H54 (cell line): ENCODE data around the gene IL3.

Source experiments
- DNase-seq: peaks from one replicate; pipeline ENCODE4 v3.0.0; 2011; ENCODE audit warnings: low spot score, mixed read lengths; ENCODE audit not compliant: insufficient read length
- FAIRE-seq: peaks from 3 replicates; lab custom pipeline; 2011; peaks lifted over from hg19 to GRCh38; lab: Jason Lieb, UNC
- POLR2A ChIP-seq: IDR thresholded peaks from 2 replicates; pipeline ENCODE4 v1.6.1; 2011; ENCODE audit warnings: low read depth, mild to moderate bottlenecking, low read length

Gene IL3

DNA sequence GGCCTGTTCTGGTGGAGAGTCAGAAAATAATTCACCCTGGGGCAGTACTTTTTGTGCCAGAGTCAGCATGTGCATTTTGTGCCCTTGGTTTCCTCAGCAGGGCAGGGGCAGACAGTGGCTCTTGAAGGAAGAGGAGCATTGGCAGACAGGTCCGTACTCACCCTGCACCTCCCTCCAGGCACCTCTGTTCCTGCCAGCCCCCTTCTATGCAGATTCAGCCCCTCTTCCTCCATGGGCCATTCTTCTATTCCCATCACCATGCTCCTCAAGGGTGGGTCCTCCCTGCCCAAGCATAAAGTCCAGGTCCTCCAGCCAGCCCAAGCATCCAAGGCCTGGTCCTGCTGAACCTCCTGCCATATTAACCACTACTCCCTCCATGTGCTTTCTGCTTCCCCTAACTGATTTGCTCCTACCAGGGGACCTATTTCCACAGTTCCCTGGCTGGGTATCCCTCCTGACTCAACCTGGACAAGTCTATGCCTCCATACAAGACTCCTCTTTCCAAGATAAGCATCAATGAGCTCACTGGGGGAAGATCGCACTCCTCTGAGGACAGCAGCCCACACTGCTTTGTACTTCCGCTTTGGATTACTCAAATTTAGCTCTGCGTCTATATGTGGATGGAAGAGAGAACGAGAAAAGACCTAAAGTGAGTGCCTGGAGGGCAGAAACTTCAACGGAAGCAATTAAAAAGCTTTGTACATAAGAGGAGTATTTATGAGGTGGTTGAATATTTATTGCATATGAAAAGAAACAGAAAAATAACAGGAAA, 39.7 kb upstream of the IL3 start:
- no peak for TF ChIP-seq POLR2A
- DNase-seq: no peak
- no peak for FAIRE-seq

DNA sequence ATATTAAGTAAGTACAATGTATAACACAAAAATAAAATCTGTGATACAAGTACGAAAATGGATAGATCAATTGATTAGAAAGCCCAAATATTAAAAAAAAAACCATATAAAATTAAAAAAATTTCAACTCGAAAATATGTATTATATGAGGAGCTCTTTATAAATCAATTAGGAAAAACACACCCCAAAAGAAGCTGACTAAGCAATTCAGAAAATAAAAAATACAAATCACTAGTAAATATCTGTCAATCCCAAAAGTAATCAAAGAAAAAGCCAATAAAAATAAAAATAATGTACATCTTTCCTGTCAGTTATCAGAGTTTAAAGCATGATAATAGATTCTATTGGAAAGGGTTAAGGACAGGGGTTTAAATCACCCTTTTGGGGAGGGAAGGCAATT, 38.8 kb upstream of the IL3 start:
- FAIRE-seq (no peak), DNase-seq (no peak)
- TF ChIP-seq POLR2A: no peak

DNA sequence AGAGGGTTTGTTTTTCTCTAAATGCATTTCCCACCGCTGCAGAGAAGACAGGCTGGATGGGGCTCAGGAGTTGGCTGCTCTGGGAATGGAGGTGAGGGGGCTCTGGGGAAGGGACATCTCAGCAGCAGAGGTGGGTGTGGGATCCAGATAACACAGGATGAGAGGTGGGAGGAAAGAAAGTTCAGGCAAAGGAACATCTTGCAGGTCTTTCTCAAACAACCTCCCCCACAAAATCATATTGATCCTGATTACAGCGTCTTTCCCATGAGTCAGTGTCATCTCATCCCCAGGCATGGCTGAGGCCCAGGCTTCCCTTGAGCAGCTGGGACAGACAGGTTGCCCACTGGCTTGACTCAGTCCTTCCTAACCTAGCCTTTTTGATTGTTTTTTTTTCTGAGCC, 37.7 kb upstream of the IL3 start:
- no peak for FAIRE-seq
- TF ChIP-seq POLR2A: no peak
- DNase-seq: no peak

DNA sequence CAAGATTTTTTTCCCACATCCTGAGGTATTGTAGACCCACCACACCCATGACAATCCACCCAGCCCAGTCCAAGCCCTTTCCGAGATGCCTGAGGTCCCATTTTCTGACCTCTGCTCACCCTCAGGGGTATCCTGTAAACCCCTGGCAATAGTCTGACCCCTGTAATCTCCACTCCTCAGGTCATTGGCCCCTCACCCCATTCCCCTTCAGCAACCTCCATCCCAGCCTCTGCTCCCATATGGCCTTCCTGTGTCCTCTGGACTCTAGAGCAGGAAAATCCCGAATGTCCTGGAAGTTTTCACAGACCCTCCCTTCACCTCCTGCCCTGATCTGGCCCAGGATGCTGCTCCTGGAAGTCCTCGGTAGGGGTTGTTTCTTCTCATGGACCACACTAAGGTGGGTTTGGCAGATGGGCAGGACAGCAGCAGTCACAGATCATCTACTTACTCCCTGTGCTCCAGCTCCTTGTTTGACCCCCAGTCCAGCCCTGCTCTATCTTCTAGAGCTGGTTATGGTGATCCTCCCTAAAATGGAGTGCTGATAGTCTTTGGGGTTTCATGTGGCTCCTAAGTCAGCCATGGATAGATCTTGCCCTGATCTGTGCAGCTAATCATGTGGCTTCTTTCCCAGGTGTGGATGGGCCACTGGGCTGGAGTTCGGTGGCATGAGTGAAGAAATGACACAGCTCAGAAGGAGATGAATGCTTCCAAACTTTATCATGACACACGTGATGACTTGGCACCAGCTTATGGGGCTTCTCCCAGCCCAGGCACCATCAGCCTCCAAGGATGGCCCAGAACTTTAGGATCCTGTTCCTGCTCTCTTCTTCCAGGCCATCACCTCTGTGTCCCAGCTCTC, 37.0 kb upstream of the IL3 start:
- FAIRE-seq (no peak), DNase-seq (no peak)
- no peak for TF ChIP-seq POLR2A

DNA sequence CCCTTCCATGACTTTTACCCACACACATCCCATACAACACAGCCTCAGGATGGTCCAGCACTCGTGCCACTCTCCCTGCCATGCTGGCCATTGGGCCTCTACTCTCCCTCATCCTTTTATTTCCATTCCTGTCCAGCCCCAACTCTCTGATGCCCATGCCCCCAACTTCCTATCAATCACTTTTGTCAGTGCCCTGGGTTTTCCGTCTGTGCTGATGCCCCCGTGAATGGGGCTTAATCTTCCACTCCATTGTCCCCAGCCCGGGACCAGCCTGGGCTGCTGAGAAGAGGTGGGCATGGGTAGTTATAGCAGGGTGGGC, 36.4 kb upstream of the IL3 start:
- no peak for TF ChIP-seq POLR2A
- no peak for DNase-seq
- no peak for FAIRE-seq

DNA sequence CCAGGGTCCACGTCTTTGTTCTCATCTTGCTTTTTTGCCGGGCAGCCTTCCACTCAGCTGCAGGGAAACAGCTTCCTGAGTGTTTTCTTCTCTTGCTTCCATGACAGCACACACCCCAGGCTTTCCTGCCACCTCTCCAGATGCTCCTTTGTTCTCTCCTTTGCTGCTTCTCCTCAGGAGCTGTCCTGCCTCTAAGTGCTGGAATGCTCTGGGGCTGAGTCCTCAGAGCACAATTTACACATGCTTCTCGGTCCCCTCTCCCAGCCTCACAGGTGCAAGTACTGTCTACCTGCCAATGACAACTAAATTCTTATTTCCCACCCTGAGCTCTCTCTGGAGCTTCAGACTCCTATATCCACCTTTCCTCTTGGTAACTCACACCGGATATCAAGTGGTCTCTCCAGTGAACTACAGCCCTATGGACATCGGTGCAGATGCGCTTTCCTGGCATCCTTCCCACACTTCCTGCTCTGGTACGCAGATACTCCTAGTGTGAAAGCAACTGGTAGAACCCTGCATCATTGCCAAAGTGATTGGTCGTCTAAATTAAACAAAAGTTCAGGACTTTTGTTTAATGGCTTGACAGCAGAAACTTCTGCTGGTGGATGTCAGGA, 35.6 kb upstream of the IL3 start:
- TF ChIP-seq POLR2A: no peak
- FAIRE-seq (no peak), DNase-seq (no peak)

DNA sequence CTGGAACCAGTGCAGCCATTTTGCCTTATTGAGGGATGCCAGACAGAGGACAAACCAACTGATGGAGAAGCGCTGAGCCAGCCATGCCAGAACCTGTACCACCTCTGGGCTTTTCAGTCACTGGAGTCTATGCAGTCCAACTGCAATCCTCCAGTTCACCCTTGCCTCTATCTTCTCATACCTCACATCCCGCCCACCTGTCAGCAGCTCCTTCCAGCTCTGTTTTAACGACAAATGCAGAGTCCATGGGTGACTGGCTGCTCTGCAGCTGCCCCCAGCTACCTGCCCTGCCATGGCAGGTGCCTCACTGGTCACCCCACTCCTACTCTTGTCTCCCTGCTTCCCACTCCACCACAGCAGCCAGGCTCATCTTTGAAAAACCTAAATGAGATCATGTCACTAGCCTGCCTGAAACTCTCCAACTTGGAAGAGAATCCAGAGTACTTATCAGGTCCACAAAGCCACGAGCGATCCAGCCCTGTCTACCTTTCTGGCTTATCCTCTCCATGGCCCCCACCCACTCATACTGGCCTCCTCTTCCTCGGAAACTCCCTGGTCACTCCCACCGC, 35.0 kb upstream of the IL3 start:
- no peak for FAIRE-seq
- DNase-seq: no peak
- TF ChIP-seq POLR2A: no peak

DNA sequence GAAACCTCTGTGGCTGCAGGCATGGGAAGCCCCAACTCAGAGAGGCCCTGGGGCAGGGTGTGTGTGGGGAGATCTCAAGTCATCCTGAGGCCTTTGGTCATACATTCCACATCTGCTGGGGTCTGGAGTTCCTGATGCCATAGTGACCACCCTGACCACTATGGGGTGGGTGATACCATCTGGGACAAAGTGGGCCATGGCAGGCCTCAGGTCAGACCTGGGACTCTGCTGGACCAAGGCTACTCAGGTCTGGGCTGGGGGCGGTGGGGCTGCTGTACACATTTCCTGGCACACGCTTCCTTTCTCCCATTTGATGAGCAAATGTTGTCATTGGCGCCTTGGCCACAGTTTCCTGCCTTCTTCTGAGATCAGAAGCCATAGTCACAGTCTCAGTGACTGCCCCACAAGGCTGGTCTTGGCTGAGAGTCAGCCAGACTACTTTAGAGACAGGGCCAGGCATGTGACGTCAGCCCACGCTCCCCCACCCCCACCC, 33.9 kb upstream of the IL3 start:
- no peak for DNase-seq
- FAIRE-seq: no peak
- no peak for TF ChIP-seq POLR2A

DNA sequence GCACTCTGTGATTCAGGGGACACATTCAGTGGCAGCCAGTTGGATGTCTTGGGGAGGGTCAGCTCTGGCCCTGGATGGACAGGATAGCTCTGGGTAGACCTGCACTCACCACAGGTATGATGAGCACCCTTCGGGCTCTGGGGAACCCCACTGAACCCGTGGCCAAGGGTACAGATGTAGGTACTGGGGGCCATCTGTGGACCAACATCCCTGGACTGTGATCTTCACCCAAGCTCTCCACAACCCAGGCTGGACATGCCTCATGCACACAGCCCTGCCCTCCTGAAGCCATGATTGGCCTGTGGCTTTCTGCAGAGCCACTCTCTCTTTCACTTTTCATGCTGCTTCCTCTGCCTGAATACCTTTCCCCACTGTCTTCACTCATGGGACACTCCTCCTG, 33.4 kb upstream of the IL3 start:
- no peak for TF ChIP-seq POLR2A
- DNase-seq (no peak), FAIRE-seq (no peak)

DNA sequence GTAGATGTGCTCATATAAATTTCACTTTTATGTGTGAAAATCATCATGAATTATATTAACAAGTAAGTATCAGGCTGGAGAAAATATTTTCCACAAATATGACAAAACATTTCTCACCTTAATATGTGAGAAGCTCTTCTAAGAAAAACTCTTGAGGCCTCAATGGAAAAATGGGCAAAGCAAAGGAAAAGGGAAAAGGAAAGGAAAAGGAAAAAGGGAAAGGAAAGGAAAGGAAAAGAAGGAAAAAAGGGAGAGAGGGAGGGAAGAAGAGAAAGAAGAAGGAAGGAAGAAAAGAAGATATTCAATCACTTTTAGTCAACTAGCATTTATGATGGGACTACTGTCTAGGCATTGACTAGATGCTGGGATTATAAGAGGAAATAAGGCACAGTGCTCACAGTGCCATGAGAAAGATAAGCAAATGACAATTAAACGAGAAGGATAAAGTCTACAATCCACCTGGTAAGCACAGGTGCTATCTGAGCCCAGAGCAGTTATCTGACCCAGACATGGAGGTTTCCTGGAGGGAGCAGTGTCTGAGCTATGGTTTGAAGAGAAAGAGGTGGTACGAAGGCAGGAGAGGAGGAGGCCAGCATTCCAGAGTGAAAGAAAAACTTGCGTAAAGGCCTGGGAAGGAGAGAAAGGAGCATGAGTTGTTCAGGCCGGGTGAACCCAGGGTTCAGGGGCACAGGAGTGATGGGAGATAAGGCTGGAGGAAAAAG, 30.7 kb upstream of the IL3 start:
- FAIRE-seq (no peak), DNase-seq (no peak)
- TF ChIP-seq POLR2A: no peak

DNA sequence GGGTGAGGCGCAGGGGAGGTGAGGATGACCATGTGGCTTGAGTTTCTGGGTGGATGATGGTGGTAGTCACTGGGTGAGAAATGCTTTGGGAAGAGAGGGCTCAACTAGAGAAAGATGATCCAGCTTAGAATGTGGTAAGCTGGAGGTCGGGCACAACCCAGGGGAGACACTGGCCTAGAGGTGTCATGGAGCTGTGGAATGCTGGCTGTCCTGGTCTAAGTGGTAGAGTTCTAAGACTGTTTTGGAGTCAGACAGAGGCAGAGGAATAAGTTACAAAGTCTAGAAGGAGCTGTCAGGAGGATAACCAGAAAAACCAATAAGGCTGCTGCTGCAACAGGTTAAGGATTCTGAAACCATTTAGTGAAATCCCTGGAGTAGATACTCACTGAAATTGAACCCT, 29.8 kb upstream of the IL3 start:
- no peak for FAIRE-seq
- no peak for TF ChIP-seq POLR2A
- no peak for DNase-seq

DNA sequence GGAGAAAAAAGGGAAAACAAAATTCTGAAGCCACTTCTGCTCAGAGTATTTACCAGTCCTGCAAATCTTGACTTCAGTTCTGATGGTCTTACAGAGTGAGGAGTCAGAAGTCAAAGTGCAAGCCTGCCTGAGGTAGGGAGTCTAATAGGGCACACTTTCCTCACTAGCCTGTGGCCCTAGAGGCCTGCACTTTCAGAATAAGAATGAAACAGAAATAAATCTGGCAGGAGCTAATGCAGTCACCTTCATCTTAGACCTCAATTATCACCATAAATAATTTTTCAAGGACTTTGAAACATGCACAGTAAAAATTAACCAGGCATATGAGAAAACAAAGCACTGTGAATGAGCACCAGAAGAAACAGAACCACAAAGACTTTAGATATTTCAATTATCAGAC, 28.3 kb upstream of the IL3 start:
- no peak for TF ChIP-seq POLR2A
- DNase-seq (no peak), FAIRE-seq (no peak)

DNA sequence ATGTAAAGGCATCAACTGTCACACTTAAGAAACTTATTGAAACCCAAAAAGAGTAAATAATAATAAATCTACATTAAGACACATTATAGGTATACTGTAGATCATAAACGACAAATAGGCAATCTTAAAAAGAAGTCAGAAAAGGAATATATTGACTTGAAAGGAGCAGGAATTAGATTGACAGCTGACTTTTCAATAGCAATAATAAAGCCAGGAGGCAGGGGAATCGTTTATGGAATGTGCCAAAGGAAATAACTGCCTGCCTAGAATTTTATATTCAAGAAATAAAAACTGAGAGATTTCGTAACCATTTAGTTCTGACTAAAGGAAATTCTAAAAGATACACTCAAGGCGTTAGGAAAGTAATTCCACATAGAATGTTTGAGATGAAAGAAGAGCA, 27.3 kb upstream of the IL3 start:
- FAIRE-seq (no peak), DNase-seq (no peak)
- TF ChIP-seq POLR2A: no peak
